ENCODE measurements around the gene DPF3. TPM values are rescaled to one million over a fixed set of nuclear protein-coding genes. Genes with fewer than 3 reads are reported as not detected.
A peak's percentile ranks its signal among the peaks of the same experiment; 100 is the strongest.

Gene DPF3
- total and polyA plus RNA-seq, 9 of the 15 experiments (the other 6 are each of a cell fraction or from before 2014, with no cell fraction given), result 0.21 to 4.9 (median 1.2) TPM

DNA sequence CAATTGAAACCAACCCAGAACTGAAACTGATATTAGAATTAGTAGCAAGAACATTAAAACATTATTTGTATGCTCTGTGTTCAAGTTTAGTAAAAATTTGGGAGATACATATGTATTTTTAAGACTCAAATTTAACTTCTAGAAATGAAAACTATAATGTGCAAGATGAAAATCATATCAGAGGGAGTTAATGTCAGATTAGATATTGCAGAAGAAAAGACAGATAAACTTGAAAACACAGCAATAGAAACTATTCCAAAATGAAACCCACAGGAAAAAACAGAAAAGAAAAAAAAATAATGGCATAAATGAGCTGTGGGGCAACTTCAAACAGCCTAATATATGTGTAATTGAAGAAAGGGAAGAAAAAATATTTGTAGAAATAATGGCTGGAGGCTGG lies 134.9 kb downstream of the DPF3 start:
- no peak for ATAC-seq
- intact Hi-C loops (cut with micrococcal nuclease) (no loop called here), in situ Hi-C loops (cut with MboI) (no loop called here)
- Histone ChIP-seq H3K27ac (ENCODE audit: extremely low read depth, low read depth, low read length) (no peak overlapping the region), H3K4me2 (ENCODE audit: insufficient read depth, low read length) (no peak overlapping the region), H4K20me1 (replicated peaks; ENCODE audit: control insufficient read depth, insufficient read depth, low read length) (no peaks in the 10 kb centered on the region), H3K9me1 (ENCODE audit: control insufficient read depth, insufficient read depth, low read length) (no peaks in the 10 kb centered on the region), H3K9ac (ENCODE audit: insufficient read depth in 1 of 2, low read depth in 2 of 2, low read length in 2 of 2) (no peak overlapping the region), H3K4me1 (replicated peaks in 1 of 2; ENCODE audit: control insufficient read depth in 2 of 2, insufficient read depth in 2 of 2, low read length in 2 of 2) (no peaks in the 10 kb centered on the region), H2AFZ (ENCODE audit: low read depth, low read length) (no peak overlapping the region), H3K36me3 (ENCODE audit: control insufficient read depth, insufficient read depth, low read length) (no peaks in the 10 kb centered on the region), H3K4me3 (no peak overlapping the region), H3K27me3 (ENCODE audit: control insufficient read depth in 2 of 2, insufficient read depth in 2 of 2, low read length in 2 of 2) (no peaks in the 10 kb centered on the region), H3K79me2 (ENCODE audit: control insufficient read depth, insufficient read depth, low read length) (no peaks in the 10 kb centered on the region), H3K9me3 (replicated peaks; ENCODE audit: control insufficient read depth, insufficient read depth, low read depth, low read length) (0 out of 2 replicates have a peak, but pooled peaks cover 2% of the 10 kb centered on the region)
- CTCF ChIA-PET (ENCODE audit: low intra/inter-chr PET ratio), result no interaction called here
- no peak for TF ChIP-seq ARHGAP35 (IDR thresholded peaks at IDR 0.05; ENCODE audit: partially characterized antibody)
- TF ChIP-seq L3MBTL2 (IDR thresholded peaks at IDR 0.05), result no peak
- peak; percentile 93 for TF ChIP-seq ZNF583 (CRISPR knock-in tag; IDR thresholded peaks at IDR 0.05)
- no peak for TF ChIP-seq TRIM24 (IDR thresholded peaks at IDR 0.05)
- TF ChIP-seq KAT7 (CRISPR knock-in tag; IDR thresholded peaks at IDR 0.05; ENCODE audit: borderline replicate concordance), result no peak
- no peak for TF ChIP-seq NUFIP1 (IDR thresholded peaks at IDR 0.05; ENCODE audit: partially characterized antibody)
- FAIRE-seq, result peak; percentile 40
- POLR2A ChIA-PET, result no interaction called here
- no TSS peak for BruUV-seq (replicated peaks)
- DNase-seq (ENCODE audit: extremely low read depth in 1 of 4, low spot score in 3 of 4), result no peak

- Histone ChIP-seq H3K27me3 (ENCODE audit: control insufficient read depth in 2 of 2, insufficient read depth in 2 of 2, low read length in 2 of 2) (no peaks in the 10 kb centered on the region), H3K4me2 (ENCODE audit: insufficient read depth, low read length) (no peak overlapping the region), H3K9me1 (ENCODE audit: control insufficient read depth, insufficient read depth, low read length) (no peaks in the 10 kb centered on the region), H2AFZ (ENCODE audit: low read depth, low read length) (no peak overlapping the region), H3K27ac (ENCODE audit: extremely low read depth, low read depth, low read length) (no peak overlapping the region), H3K9me3 (replicated peaks; ENCODE audit: control insufficient read depth, insufficient read depth, low read depth, low read length) (0 out of 2 replicates have a peak, but pooled peaks cover 2% of the 10 kb centered on the region), H3K9ac (ENCODE audit: insufficient read depth in 1 of 2, low read depth in 2 of 2, low read length in 2 of 2) (no peak overlapping the region), H3K36me3 (ENCODE audit: control insufficient read depth, insufficient read depth, low read length) (no peaks in the 10 kb centered on the region), H4K20me1 (replicated peaks; ENCODE audit: control insufficient read depth, insufficient read depth, low read length) (no peaks in the 10 kb centered on the region), H3K79me2 (ENCODE audit: control insufficient read depth, insufficient read depth, low read length) (no peaks in the 10 kb centered on the region), H3K4me1 (replicated peaks in 1 of 2; ENCODE audit: control insufficient read depth in 2 of 2, insufficient read depth in 2 of 2, low read length in 2 of 2) (no peaks in the 10 kb centered on the region), H3K4me3 (no peak overlapping the region)
- DNase-seq (ENCODE audit: extremely low read depth in 1 of 4, low spot score in 3 of 4) (no peak), FAIRE-seq (no peak), ATAC-seq (no peak)
- POLR2A ChIA-PET, result interaction anchor here (0.6 kb wide), 1 partner anchor 124 kb away, joined by 3 read pairs; no protein-coding TSS in a partner anchor
- in situ Hi-C loops (cut with MboI) (no loop called here), intact Hi-C loops (cut with micrococcal nuclease) (no loop called here)
- 17% methylated on average over 5 of the region's 5 CpGs for WGBS (ENCODE audit: insufficient coverage, low coverage, missing lambda C conversion rate)
- CTCF ChIA-PET (ENCODE audit: low intra/inter-chr PET ratio), result no interaction called here
- BruUV-seq (replicated peaks), result no TSS peak
- TF ChIP-seq CTCF (IDR thresholded peaks at IDR 0.05 in 2 of 3, conservative IDR thresholded peaks at IDR 0.05 in 1 of 3; ENCODE audit: insufficient read depth in 2 of 3, low read depth in 1 of 3, low read length in 3 of 3) (peak; percentile 4 to 20 (median 7); a peak in 1 of 6 replicates), ZZZ3 (IDR thresholded peaks at IDR 0.05) (no peak), ZNF212 (CRISPR knock-in tag; IDR thresholded peaks at IDR 0.05) (no peak)
These were observed 135.5 kb downstream of the DPF3 start for GRCh38 chr14:72758420-72758819.

Measured in K562 (cell line).